ENCODE results near the gene HOXC5. TPM values are rescaled to one million over a fixed set of nuclear protein-coding genes. Genes with fewer than 3 reads are reported as not detected.

The HOXC5 gene
- total RNA-seq, 1 donor from 2014 or later: not detected

- ATAC-seq (ENCODE audit: poor library complexity) (no peak), DNase-seq (no peak)
- intact Hi-C loops (cut with DNase I): no loop called here
These were observed 18.4 kb downstream of the HOXC5 start for GRCh38 chr12:54051026-54051842.

- ATAC-seq (ENCODE audit: poor library complexity) (no peak), DNase-seq (no peak)
- intact Hi-C loops (cut with DNase I): no loop called here
These were observed 19.1 kb downstream of the HOXC5 start for GRCh38 chr12:54051874-54052437.

- ATAC-seq (ENCODE audit: poor library complexity): no peak
- no peak for DNase-seq
- intact Hi-C loops (cut with DNase I): no loop called here
These were observed 19.7 kb downstream of the HOXC5 start for GRCh38 chr12:54052438-54053002.

GRCh38 chr12:54053003-54053750 is 20.3 kb downstream of the HOXC5 start:
- peak; percentile 53 for ATAC-seq (ENCODE audit: poor library complexity)
- intact Hi-C loops (cut with DNase I): no loop called here
- no peak for DNase-seq

GRCh38 chr12:54053751-54054741 is 21.2 kb downstream of the HOXC5 start, which contains the start of gene HOXC4:
Gene HOXC4 (plus strand): TSS chr12:54053835. CDS start chr12:54053923, 88 bp downstream.
- peak; percentile 77 for ATAC-seq (ENCODE audit: poor library complexity)
- DNase-seq: no peak
- intact Hi-C loops (cut with DNase I): no loop called here

GRCh38 chr12:54054742-54055194 is 21.9 kb downstream of the HOXC5 start:
- no peak for ATAC-seq (ENCODE audit: poor library complexity)
- no peak for DNase-seq
- intact Hi-C loops (cut with DNase I): no loop called here

GRCh38 chr12:54055552-54055951 is 22.7 kb downstream of the HOXC5 start:
- no peak for ATAC-seq (ENCODE audit: poor library complexity)
- no peak for DNase-seq
- intact Hi-C loops (cut with DNase I): no loop called here

- DNase-seq (no peak), ATAC-seq (ENCODE audit: poor library complexity) (no peak)
- intact Hi-C loops (cut with DNase I): no loop called here
These were observed 23.3 kb downstream of the HOXC5 start for GRCh38 chr12:54056110-54056509.

- ATAC-seq (ENCODE audit: poor library complexity) (no peak), DNase-seq (no peak)
- intact Hi-C loops (cut with DNase I): no loop called here
These were observed 25.4 kb downstream of the HOXC5 start for GRCh38 chr12:54058128-54058768.

GRCh38 chr12:54059668-54060067 is 26.8 kb downstream of the HOXC5 start:
- DNase-seq: no peak
- intact Hi-C loops (cut with DNase I): no loop called here
- ATAC-seq (ENCODE audit: poor library complexity): no peak

GRCh38 chr12:54060174-54060974 is 27.5 kb downstream of the HOXC5 start:
- intact Hi-C loops (cut with DNase I): no loop called here

GRCh38 chr12:54060975-54061778 is 28.3 kb downstream of the HOXC5 start:
- ATAC-seq (ENCODE audit: poor library complexity): no peak
- intact Hi-C loops (cut with DNase I): no loop called here
- no peak for DNase-seq

More at GRCh38 chr12:54060174-54060974, 27.5 kb downstream of the HOXC5 start:
- no peak for ATAC-seq (ENCODE audit: poor library complexity)
- DNase-seq: no peak

GRCh38 chr12:54065677-54066076 is 32.8 kb downstream of the HOXC5 start:
- ATAC-seq (ENCODE audit: poor library complexity): no peak
- DNase-seq: no peak
- intact Hi-C loops (cut with DNase I): no loop called here

- no peak for DNase-seq
- ATAC-seq (ENCODE audit: poor library complexity): no peak
- intact Hi-C loops (cut with DNase I): no loop called here
These were observed 33.6 kb downstream of the HOXC5 start for GRCh38 chr12:54066408-54066807.

- ATAC-seq (ENCODE audit: poor library complexity) (no peak), DNase-seq (no peak)
- intact Hi-C loops (cut with DNase I): no loop called here
These were observed 35.7 kb downstream of the HOXC5 start for GRCh38 chr12:54068418-54069070.

GRCh38 chr12:54071942-54072341 is 39.1 kb downstream of the HOXC5 start:
- no peak for ATAC-seq (ENCODE audit: poor library complexity)
- no peak for DNase-seq
- intact Hi-C loops (cut with DNase I): no loop called here

Measured in Right ventricle myocardium superior (tissue), 1 donor.